Osteocyte (in vitro differentiated cells): ENCODE data around the gene UQCRC2. TPM values are rescaled to one million over a fixed set of nuclear protein-coding genes. Genes with fewer than 3 reads are reported as not detected.

Experiments
- DNase-seq: peaks from one replicate; pipeline ENCODE4 v3.0.0; 2021; ENCODE audit warnings: mixed read lengths; ENCODE audit not compliant: unreplicated experiment; ENCODE audit errors: extremely low spot score
- H3K27ac Mint-ChIP-seq: one replicate; pipeline ENCODE4 v1.8.0; 2021; ENCODE audit warnings: mild to moderate bottlenecking, mixed read lengths; ENCODE audit not compliant: unreplicated experiment
- H3K27me3 Mint-ChIP-seq: one replicate; pipeline ENCODE4 v1.8.0; 2021; ENCODE audit warnings: mixed read lengths; ENCODE audit not compliant: unreplicated experiment
- H3K36me3 Mint-ChIP-seq: one replicate; pipeline ENCODE4 v1.8.0; 2021; ENCODE audit warnings: mixed read lengths; ENCODE audit not compliant: unreplicated experiment
- H3K4me1 Mint-ChIP-seq: one replicate; pipeline ENCODE4 v1.8.0; 2021; ENCODE audit warnings: mixed read lengths; ENCODE audit not compliant: unreplicated experiment
- H3K4me3 Mint-ChIP-seq: one replicate; pipeline ENCODE4 v1.8.0; 2021; ENCODE audit warnings: mild to moderate bottlenecking, moderate library complexity, mixed read lengths; ENCODE audit not compliant: unreplicated experiment
- H3K9me3 Mint-ChIP-seq: one replicate; pipeline ENCODE4 v1.8.0; 2021; ENCODE audit warnings: mixed read lengths; ENCODE audit not compliant: unreplicated experiment
- CTCF ChIP-seq: fragments of 200-600 bp; sonication (generic); IDR thresholded peaks from 2 replicates; pipeline ENCODE4 v1.5.0; 2021; ENCODE audit warnings: antibody characterized with exemption, mild to moderate bottlenecking, moderate library complexity
- total RNA-seq: library from RNA; stranded (reverse); gene quantifications from 2 replicates; pipeline ENCODE4 v1.2.1, GENCODE V29; 2021

UQCRC2 gene
- total RNA-seq, 1 donor from 2014 or later, result 200 TPM

GRCh38 chr16:22029632-22030031 lies 76.5 kb downstream of the UQCRC2 start:
- no peaks in the 10 kb centered on the region for H3K27me3 Mint-ChIP-seq
- no peak overlapping the region for H3K27ac Mint-ChIP-seq
- no peak for DNase-seq
- H3K4me1 Mint-ChIP-seq, result peaks cover 29% of the 10 kb centered on the region
- no peak overlapping the region for H3K4me3 Mint-ChIP-seq
- H3K9me3 Mint-ChIP-seq, result no peaks in the 10 kb centered on the region
- H3K36me3 Mint-ChIP-seq, result peaks cover 11% of the 10 kb centered on the region
- TF ChIP-seq CTCF, result no peak

DNA sequence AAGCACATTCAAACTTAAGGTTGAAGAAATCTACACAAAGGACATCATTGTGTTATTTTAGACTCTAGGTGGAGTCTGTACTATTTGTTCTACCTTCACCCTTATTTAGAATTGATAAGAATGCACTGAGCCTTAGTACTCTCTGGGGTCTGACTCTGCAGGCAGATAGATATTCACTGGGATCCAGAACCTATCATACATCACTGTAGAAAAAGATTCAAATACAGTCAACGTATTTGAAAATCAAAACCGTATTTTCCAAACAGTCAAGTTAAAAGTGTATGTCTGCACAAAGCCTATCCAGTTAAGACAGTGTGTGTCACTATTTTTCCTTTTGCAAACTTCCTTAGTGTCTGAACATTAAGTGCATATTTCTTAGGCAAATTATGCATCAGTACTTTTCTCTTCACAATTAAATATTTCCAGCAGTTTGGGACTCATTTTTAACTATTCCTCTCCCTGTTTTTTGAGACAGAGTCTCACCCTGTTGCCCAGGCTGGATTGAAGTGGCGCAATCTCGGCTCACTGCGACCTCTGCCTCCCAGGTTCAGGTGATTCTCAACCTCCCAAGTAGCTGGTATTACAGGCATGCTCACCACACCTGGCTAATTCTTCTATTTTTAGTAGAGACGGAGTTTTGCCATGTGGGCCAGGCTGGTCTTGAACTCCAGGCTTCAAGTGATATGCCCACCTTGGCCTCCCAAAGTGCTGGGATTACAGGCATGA lies 77.1 kb downstream of the UQCRC2 start:
- H3K27ac Mint-ChIP-seq, result no peak overlapping the region
- peaks cover 29% of the 10 kb centered on the region for H3K4me1 Mint-ChIP-seq
- H3K36me3 Mint-ChIP-seq, result peaks cover 11% of the 10 kb centered on the region
- DNase-seq, result no peak
- no peaks in the 10 kb centered on the region for H3K27me3 Mint-ChIP-seq
- no peak overlapping the region for H3K4me3 Mint-ChIP-seq
- H3K9me3 Mint-ChIP-seq, result no peaks in the 10 kb centered on the region
- TF ChIP-seq CTCF, result no peak

DNA sequence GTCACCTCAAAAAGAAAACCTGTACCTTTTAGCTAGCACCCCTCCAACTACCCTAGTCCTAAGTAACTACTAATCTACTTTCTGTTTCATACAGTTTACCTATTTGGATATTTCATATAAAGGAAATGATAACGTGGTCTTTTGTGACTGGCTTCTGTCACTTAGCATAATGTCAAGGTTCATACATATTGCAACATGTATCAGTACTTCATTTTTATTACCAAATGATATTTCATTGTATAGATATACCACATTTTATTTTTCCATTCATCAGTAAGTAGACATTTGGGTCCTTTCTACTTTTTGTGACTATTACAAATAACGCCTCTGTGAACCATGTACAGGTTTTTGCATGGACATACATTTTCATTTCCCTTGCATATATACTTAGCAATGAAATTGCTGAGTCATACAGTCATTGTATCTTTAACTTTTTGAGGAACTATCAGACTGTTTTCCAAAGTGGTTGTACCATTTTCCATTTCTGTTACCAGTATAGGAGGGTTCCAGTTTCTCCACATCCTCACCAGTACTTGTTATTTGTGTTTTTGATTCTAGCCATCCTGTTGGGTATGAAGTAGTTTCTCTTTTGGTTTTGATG lies 78.4 kb downstream of the UQCRC2 start:
- no peaks in the 10 kb centered on the region for H3K9me3 Mint-ChIP-seq
- H3K4me1 Mint-ChIP-seq, result peaks cover 21% of the 10 kb centered on the region
- no peak for DNase-seq
- H3K4me3 Mint-ChIP-seq, result no peak overlapping the region
- peaks cover 11% of the 10 kb centered on the region for H3K36me3 Mint-ChIP-seq
- H3K27ac Mint-ChIP-seq, result no peak overlapping the region
- no peak for TF ChIP-seq CTCF
- H3K27me3 Mint-ChIP-seq, result no peaks in the 10 kb centered on the region

Other genes starting within 250 kb of the UQCRC2 start
- gene NPIPB4, start 95.6 kb upstream of the UQCRC2 start, total RNA-seq, result 153 and 163 TPM in 2 replicates
- not detected in 2 replicates for gene PDZD9, start 47.8 kb downstream of the UQCRC2 start, total RNA-seq
- gene MOSMO, start 54.8 kb downstream of the UQCRC2 start, total RNA-seq, result 12.4 and 16.8 TPM in 2 replicates
- gene VWA3A, start 139.2 kb downstream of the UQCRC2 start, total RNA-seq, result 0.27 TPM in 1 of 2 replicates, not detected in the other
- 0.13 TPM in 1 of 2 replicates, not detected in the other for gene SDR42E2, start 209.1 kb downstream of the UQCRC2 start, total RNA-seq